Hematopoietic multipotent progenitor cell treated with erythropoietin and hydrocortisone succinate and interleukin-3 and kit ligand, for 17 days (in vitro differentiated cells): ENCODE data around the gene FGD5.
A peak's percentile ranks its signal among the peaks of the same experiment; 100 is the strongest.

Source experiments
- DNase-seq: peaks from one replicate; pipeline ENCODE4 v3.0.0-alpha.2; 2015; ENCODE audit warnings: low spot score

Gene FGD5

DNA sequence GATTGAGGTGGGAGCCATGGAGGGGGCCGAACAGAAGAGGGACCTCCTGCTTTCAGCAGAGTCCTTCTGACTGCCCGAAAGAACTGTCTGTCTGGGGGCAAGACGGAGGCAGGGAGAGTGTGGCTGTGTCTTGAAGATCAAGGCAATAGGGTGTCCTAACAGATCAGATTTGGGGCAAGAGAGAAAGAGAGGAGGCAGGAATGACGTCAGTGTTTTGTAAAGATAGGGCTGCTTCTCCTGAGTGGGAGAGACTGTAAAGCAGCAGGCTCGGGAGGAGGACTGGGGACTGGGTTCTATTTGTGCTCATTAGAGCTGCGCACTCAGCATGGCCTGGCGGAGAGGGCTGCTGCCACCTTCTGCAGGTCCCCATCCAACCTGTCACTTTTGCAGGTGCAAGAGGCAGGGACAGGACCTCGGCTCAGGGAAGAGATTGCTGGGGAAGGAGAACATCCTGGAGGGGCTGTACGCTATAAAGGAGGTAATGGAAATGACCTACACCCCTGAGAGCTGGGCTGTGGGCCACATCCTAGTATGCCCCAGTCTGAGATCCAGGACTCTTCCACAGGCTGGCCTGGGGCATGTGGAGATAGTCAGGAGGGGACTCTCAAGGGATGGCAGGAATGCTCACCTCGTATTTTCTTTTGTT, 29.0 kb upstream of the FGD5 start:
- DNase-seq = no peak

GRCh38 chr3:14791343-14791945, 27.3 kb upstream of the FGD5 start:
- peak; percentile 5 for DNase-seq

- DNase-seq = no peak
Measured at GRCh38 chr3:14792691-14793121, 26.1 kb upstream of the FGD5 start.

- no peak for DNase-seq
Measured at GRCh38 chr3:14793126-14793857, 25.5 kb upstream of the FGD5 start.

DNA sequence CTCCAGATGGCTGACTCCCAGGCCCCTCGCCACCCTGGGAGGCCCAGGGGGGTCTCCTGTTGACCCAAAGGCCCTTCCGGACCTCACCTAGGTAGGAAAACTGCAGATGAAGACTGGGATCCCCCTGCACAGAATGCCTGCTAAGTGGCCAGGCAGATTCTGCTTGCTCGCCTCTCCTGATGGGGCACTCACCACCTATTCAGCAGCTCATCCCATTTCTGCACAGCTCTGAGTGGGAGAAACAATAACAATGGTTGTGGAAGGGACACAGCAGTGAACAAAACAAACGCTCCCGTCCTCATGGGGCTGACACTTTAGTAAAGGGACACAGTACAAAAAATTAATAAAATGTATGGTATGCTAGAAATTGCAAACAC, 24.9 kb upstream of the FGD5 start:
- no peak for DNase-seq

GRCh38 chr3:14794435-14794834, 24.3 kb upstream of the FGD5 start:
- DNase-seq = no peak

- DNase-seq = no peak
Measured at GRCh38 chr3:14795996-14796395, 22.8 kb upstream of the FGD5 start.

- no peak for DNase-seq
Measured at GRCh38 chr3:14796403-14797077, 22.2 kb upstream of the FGD5 start.

DNA sequence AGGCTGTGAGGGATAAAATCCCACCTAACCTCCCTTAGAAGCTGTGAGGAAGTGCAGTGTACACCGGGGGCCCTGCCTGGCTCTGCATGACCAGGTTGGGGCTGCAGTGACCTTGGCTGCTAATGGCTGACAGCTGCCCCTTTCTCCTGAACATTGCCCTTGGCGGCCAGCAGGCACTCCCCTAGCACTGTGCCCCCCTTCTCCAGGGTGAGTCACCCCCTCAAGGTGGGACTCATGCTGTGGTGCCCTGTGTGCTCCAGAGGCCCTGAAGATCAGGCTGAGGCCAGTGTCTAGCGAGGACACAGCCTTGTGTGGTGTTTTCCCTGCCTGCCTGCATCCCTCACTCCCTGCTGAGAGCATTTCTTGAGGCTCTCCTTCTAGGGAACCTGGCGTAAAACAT, 21.0 kb upstream of the FGD5 start:
- no peak for DNase-seq

DNA sequence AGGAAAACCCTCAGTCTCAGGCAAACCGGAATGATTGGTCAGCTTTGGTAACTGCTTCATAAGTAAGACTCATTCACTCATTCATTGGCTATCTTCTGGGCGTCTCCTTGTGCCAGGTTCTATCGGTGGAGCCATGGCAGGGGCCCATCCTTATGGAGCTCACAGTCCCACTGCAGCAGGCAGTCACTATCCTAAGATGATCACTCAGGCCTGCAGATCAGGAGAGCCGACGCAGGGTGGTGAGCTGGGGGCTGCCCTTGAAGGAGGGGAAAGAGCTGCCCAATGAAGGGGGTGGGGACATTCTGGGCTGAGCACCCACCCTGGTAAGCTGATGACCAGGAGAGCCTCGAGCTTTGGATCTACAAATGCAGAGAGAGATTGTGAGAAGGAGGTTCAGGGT, 20.5 kb upstream of the FGD5 start:
- DNase-seq = no peak

GRCh38 chr3:14799146-14799545, 19.6 kb upstream of the FGD5 start:
- DNase-seq = no peak

- no peak for DNase-seq
Measured at GRCh38 chr3:14801031-14801430, 17.7 kb upstream of the FGD5 start.

DNA sequence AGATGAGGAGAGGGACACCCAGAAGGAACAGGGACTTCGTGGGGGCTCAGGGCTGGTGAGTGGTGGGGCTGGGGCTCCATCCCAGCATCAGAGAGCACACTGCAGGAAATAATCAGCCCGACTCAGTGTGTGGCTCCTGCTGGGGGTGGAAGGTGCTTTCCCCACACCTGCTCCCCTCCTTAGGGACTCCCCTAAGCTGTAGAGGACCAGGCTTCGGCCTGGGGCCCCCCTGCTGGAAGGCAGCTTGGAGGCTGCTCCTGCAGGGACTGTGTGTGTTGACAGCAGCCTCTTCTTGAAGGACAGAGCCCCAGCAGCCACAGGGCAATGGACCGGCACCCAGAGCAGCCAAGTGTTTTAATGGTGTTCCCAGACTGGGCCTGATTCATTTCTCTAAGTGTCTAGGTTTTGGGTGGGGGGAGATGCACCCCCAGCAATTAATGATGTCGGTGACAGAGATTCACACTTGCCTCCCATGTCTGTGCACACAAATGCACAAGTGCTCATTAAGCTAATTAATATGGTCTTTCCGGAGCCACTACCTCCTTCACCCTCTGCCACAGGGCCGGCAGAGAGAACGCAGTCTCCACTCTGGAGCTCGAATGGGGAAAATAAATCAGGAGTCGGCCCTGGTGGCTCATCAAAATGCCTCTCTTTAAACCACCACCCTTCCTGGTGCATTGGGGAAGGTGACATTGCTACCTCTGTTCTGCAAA, 16.9 kb upstream of the FGD5 start:
- DNase-seq = no peak

GRCh38 chr3:14802381-14802731, 16.4 kb upstream of the FGD5 start:
- DNase-seq = no peak

DNA sequence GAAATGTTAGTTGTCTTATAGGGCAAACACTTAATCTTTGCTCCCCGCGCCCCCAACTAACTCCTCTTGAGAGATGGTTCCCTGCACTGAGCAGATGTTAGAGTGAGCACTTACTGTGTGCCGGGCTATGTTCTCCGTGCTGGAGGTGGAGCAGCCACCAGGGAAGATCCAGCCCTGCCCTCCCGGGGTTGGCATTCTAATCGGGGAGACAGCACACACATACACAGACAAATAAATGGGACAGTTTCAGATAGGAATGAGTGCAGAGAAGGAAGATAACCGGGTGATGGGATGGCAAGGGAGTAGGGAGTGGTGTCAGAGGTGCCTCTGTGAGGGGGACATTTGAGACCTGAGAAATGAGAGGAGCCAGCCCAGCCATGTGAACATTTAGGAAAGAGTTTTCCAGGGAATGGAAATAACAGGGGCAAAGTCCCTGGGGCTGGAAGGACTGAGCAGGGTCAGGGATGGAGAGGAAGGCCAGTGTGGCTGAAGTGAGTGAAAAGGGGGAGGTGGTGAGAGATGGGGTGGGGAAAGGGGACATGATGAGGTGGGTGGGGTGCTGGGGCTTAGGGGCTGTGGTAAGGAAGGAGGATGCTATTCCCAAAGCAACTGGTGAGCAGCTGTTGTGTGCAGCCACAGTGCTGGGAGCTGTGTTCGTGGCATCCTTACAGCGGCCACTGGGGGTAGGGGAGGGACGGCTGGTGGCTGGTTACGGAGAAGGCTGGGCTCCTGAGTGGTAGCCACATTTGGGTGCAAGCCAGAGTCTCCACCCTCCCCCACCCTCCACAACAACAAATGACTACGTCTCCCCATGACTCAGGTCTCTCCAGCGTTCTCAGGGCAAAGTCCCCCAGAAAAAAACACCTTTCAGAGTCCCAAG, 15.4 kb upstream of the FGD5 start:
- no peak for DNase-seq

DNA sequence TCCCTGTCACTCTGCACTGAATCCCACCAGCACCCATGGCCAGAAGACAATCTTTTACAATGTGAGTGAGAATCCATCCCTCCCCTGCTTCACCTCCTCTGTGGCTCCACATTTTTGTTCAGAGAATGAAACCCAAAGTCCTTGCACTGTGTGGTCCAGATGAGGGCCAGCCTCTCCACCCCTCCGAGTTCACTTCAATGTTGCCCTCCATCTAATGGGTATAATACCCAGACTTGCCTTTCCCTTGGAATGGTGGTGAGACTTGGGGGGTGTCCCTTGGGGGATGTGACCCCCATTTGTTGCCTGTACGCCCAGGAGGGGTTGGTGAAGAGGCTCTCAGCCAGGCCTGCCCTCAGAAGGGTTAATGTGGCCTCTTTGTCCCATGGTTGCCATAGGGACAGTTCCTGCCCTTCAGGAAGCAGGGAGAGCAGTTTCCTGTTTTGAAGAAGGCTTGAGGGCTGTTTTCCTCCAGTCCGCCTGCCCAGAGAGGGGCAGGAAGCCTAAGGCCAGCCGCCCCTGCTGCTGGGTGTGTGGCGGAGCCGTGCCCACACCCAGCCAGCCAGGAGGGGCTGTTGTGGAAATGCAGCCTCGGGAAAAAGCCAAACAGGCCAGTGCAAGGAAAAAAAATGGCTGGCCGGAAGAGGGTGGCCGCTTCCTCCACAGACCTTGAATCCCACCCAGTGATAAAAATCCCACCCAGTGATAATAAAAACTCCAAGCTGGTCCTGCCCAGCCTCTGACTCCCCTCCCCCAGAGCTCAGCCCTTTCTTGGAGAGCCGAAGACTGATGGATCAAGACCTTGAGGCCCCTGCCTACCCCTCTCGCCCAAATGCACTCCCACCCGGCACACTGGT, 14.6 kb upstream of the FGD5 start:
- no peak for DNase-seq

DNA sequence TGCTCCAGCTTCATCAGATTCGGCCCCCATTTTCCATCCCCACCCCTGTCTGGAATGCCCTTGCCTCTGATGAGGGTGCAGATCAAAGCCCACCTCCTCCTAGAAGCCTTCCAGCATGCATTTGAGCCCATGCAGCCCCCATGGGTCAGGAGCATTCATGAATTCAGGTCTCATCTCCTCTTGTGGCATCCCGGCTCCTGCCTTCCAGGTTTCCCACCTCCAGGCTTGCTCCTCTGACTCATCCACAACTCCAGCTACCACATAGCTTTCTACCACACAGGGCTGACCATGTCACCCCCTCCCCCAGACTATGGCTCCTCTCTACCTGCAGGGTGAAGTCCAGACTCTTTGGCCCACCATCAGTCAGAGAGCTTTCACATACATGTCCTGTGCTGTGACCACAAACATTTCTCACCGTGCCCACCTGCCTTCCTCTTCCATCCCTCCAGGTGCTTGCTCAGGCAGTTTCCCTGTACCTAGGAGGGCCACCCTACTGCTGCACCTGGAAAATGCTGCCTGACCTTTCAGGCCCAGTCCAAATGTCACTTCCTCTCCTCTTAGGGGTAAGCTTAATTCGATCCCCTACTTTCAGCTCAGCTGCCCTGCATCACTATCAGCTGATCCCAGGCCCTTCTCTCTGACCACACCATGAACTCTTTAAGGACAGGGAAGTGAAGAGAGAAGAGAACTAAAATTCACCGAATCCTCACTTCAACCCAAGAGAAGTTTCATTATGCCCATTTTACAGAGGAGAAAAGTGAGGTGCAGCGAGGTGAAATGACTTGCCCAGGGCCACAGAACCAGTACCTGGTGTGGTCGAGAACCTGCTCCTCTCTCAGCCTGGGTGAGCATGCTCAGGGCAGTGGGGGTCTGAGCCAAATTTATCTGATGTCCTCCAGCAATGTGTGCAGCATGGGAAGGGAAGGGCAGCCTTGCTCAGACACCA, 13.7 kb upstream of the FGD5 start:
- no peak for DNase-seq

GRCh38 chr3:14805961-14806537, 12.7 kb upstream of the FGD5 start:
- DNase-seq = no peak
